ENCODE results near the gene ORC5. TPM values are rescaled to one million over a fixed set of nuclear protein-coding genes. Genes with fewer than 3 reads are reported as not detected.

Gene ORC5
- total RNA-seq, 1 experiment from 2014 or later, result 21.0 TPM

DNA sequence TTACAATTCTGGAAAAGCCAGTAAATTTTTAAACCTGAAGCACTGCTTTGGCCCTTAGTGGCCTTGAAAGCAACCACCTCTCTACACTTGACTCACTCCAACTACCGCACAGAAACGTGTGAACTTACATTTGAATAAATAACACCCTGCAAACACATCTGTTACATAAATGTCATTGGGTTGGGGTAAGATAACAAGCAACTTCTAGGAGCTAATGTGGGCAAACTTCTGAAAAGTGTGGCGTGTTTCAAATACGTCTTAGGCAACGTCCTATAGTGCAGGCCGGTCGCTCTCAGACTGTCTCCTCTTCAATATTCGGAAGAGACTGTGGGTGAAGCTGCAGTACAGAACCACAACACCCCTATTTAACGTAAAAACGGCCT lies 474 bp downstream of the ORC5 start (continued):
- TF ChIP-seq CBFB (CRISPR knock-in tag; IDR thresholded peaks at IDR 0.05; ENCODE audit: low read depth), result no peak
- TF ChIP-seq MYBL2 (CRISPR knock-in tag; IDR thresholded peaks at IDR 0.05), result no peak
- TF ChIP-seq SP1 (CRISPR knock-in tag; conservative IDR thresholded peaks at IDR 0.05), result no peak

DNA sequence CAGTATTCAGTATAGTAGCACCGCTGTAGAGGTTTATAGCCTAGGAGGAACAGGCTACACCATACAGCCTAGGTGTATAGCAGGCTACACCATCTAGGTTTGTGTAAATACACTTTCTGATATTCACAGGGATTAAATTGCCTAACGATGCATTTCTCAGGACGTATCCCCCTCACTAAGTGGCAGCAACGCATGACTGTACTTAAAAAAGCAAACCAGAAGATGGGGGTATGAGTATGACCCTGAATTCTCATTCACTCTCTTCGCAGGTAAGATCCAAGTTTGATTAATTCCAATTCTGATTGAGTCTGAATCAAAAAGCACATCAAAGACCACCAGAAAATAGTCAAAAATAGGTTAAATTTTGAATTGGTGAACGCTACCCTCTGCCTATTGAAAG lies 972 bp downstream of the ORC5 start:
- ChIA-PET CTCF (no interaction called here), POLR2A (no interaction called here)
- H3K27me3 Mint-ChIP-seq (ENCODE audit: low read depth), result peaks cover 22% of the 10 kb centered on the region
- peaks cover 30% of the 10 kb centered on the region for H3K36me3 Mint-ChIP-seq
- H3K4me1 Mint-ChIP-seq, result peaks cover 16% of the 10 kb centered on the region
- no peak for ATAC-seq
- peak overlapping the region; percentile 93 for H3K4me3 Mint-ChIP-seq
- TF ChIP-seq, protein P1, sequence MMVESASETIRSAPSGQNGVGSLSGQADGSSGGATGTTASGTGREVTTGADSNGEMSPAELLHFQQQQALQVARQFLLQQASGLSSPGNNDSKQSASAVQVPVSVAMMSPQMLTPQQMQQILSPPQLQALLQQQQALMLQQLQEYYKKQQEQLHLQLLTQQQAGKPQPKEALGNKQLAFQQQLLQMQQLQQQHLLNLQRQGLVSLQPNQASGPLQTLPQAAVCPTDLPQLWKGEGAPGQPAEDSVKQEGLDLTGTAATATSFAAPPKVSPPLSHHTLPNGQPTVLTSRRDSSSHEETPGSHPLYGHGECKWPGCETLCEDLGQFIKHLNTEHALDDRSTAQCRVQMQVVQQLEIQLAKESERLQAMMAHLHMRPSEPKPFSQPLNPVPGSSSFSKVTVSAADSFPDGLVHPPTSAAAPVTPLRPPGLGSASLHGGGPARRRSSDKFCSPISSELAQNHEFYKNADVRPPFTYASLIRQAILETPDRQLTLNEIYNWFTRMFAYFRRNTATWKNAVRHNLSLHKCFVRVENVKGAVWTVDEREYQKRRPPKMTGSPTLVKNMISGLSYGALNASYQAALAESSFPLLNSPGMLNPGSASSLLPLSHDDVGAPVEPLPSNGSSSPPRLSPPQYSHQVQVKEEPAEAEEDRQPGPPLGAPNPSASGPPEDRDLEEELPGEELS (CRISPR knock-in tag; IDR thresholded peaks at IDR 0.05), result no peak
- no peak for TF ChIP-seq JUN (CRISPR knock-in tag; IDR thresholded peaks at IDR 0.05)
- TF ChIP-seq NFE2L1 (CRISPR knock-in tag; IDR thresholded peaks at IDR 0.05), result no peak
- TF ChIP-seq NR3C1 (CRISPR knock-in tag; conservative IDR thresholded peaks at IDR 0.05; ENCODE audit: low read depth), result no peak
- no peak for TF ChIP-seq OVOL2 (CRISPR knock-in tag; IDR thresholded peaks at IDR 0.05; ENCODE audit: borderline replicate concordance)
- TF ChIP-seq, protein P2, sequence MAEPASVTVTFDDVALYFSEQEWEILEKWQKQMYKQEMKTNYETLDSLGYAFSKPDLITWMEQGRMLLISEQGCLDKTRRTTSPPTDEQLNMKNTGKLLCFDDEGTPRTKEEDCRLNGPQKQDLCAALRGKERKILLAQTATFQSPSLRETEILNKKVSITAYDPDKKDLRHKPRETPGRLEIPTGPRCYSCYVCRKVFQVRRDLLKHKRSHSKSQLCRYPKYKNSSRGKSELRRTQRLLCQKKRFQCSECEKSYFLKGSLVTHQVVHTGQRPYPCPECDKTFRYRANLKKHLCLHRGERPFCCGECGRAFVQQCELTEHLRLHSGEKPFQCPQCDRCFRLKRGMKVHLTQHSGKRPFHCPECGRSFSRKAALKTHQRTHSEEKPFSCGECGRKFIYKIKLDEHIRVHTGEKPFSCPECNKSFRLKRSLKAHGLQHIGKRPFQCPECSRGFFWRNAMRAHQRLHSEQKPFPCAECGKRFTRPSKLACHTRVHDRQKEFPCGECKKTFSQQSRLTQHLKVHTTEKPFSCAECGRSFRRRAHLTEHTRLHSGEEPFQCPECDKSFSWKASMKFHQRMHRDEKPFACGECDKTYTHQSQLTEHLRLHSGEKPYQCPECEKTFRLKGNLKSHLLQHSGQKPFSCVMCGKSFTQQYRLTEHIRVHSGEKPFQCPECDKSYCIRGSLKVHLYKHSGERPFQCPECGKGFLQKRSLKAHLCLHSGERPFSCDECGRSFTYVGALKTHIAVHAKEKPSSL (CRISPR knock-in tag; conservative IDR thresholded peaks at IDR 0.05), result no peak
- no peak for TF ChIP-seq NR1H2 (CRISPR knock-in tag; IDR thresholded peaks at IDR 0.05)
- TF ChIP-seq, protein P3, sequence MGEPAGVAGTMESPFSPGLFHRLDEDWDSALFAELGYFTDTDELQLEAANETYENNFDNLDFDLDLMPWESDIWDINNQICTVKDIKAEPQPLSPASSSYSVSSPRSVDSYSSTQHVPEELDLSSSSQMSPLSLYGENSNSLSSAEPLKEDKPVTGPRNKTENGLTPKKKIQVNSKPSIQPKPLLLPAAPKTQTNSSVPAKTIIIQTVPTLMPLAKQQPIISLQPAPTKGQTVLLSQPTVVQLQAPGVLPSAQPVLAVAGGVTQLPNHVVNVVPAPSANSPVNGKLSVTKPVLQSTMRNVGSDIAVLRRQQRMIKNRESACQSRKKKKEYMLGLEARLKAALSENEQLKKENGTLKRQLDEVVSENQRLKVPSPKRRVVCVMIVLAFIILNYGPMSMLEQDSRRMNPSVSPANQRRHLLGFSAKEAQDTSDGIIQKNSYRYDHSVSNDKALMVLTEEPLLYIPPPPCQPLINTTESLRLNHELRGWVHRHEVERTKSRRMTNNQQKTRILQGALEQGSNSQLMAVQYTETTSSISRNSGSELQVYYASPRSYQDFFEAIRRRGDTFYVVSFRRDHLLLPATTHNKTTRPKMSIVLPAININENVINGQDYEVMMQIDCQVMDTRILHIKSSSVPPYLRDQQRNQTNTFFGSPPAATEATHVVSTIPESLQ (CRISPR knock-in tag; IDR thresholded peaks at IDR 0.05), result no peak
- TF ChIP-seq, protein P4, sequence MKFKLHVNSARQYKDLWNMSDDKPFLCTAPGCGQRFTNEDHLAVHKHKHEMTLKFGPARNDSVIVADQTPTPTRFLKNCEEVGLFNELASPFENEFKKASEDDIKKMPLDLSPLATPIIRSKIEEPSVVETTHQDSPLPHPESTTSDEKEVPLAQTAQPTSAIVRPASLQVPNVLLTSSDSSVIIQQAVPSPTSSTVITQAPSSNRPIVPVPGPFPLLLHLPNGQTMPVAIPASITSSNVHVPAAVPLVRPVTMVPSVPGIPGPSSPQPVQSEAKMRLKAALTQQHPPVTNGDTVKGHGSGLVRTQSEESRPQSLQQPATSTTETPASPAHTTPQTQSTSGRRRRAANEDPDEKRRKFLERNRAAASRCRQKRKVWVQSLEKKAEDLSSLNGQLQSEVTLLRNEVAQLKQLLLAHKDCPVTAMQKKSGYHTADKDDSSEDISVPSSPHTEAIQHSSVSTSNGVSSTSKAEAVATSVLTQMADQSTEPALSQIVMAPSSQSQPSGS (CRISPR knock-in tag; IDR thresholded peaks at IDR 0.05; ENCODE audit: borderline replicate concordance, low read depth), result no peak
- no peak for TF ChIP-seq ZNF671 (CRISPR knock-in tag; IDR thresholded peaks at IDR 0.05)
- no peak for DNase-seq (ENCODE audit: low spot score)
- H3K27ac Mint-ChIP-seq, result no peak overlapping the region
- H3K9me3 Mint-ChIP-seq, result peaks cover 31% of the 10 kb centered on the region

DNA sequence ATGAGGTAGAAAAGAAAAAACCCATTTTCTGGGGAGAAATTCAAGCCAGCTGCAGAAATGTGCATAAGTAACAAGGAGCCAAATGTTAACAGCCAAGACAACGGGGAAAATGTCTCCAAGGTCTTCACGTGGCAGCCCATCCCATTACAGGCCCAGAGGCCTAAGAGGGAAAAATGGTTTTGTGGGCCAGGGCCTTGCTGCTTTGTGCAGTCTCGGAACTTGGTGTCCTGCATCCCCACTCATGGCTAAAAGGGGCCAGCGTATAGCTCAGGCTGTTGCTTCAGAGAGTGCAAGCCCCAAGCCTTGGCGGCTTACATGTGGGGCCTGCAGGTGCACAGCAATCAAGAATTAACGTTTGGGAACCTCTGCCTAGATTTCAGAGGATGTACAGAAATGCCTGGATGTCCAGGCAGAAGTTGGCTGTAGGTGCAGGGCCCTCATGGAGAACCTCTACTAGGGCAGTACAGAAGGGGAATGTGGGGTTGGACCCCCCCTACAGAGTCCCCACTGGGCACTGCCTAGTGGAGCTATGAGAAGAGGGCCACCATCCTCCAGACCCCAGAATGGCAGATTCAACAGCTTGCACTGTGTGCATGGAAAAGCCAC lies 9.0 kb downstream of the ORC5 start:
- Mint-ChIP-seq H3K4me3 (no peak overlapping the region), H3K36me3 (peaks cover 75% of the 10 kb centered on the region), H3K27ac (no peak overlapping the region), H3K27me3 (ENCODE audit: low read depth) (no peaks in the 10 kb centered on the region), H3K9me3 (peaks cover 25% of the 10 kb centered on the region), H3K4me1 (no peaks in the 10 kb centered on the region)
- ATAC-seq, result no peak
- ChIA-PET POLR2A (interaction anchor here (0.5 kb wide), 1 partner anchor 19 kb away, joined by 3 read pairs; no protein-coding TSS in a partner anchor), CTCF (no interaction called here)
- DNase-seq (ENCODE audit: low spot score), result no peak
- TF ChIP-seq, protein P5, sequence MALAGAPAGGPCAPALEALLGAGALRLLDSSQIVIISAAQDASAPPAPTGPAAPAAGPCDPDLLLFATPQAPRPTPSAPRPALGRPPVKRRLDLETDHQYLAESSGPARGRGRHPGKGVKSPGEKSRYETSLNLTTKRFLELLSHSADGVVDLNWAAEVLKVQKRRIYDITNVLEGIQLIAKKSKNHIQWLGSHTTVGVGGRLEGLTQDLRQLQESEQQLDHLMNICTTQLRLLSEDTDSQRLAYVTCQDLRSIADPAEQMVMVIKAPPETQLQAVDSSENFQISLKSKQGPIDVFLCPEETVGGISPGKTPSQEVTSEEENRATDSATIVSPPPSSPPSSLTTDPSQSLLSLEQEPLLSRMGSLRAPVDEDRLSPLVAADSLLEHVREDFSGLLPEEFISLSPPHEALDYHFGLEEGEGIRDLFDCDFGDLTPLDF (CRISPR knock-in tag; IDR thresholded peaks at IDR 0.05), result no peak
- TF ChIP-seq ESRRA (CRISPR knock-in tag; IDR thresholded peaks at IDR 0.05; ENCODE audit: borderline replicate concordance), result no peak
- TF ChIP-seq, protein P6, sequence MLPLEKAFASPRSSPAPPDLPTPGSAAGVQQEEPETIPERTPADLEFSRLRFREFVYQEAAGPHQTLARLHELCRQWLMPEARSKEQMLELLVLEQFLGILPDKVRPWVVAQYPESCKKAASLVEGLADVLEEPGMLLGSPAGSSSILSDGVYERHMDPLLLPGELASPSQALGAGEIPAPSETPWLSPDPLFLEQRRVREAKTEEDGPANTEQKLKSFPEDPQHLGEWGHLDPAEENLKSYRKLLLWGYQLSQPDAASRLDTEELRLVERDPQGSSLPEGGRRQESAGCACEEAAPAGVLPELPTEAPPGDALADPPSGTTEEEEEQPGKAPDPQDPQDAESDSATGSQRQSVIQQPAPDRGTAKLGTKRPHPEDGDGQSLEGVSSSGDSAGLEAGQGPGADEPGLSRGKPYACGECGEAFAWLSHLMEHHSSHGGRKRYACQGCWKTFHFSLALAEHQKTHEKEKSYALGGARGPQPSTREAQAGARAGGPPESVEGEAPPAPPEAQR (CRISPR knock-in tag; IDR thresholded peaks at IDR 0.05), result no peak
- no peak for TF ChIP-seq SOX15 (CRISPR knock-in tag; IDR thresholded peaks at IDR 0.05)
- TF ChIP-seq, protein P3 (CRISPR knock-in tag; IDR thresholded peaks at IDR 0.05), result no peak
- TF ChIP-seq ZNF121 (CRISPR knock-in tag; IDR thresholded peaks at IDR 0.05), result no peak
- TF ChIP-seq, protein P7, sequence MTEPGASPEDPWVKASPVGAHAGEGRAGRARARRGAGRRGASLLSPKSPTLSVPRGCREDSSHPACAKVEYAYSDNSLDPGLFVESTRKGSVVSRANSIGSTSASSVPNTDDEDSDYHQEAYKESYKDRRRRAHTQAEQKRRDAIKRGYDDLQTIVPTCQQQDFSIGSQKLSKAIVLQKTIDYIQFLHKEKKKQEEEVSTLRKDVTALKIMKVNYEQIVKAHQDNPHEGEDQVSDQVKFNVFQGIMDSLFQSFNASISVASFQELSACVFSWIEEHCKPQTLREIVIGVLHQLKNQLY (CRISPR knock-in tag; IDR thresholded peaks at IDR 0.05), result no peak
- no peak for TF ChIP-seq SMAD4 (CRISPR knock-in tag; IDR thresholded peaks at IDR 0.05)
- no peak for TF ChIP-seq RORB (CRISPR knock-in tag; IDR thresholded peaks at IDR 0.05)

Measured in WTC11 (cell line).